GM18870 (cell line): ENCODE measurements around the gene GRIK3.

Experiments
- ATAC-seq: cut with Tn5 transposase; IDR thresholded peaks from one replicate; pipeline ENCODE4 v1.9.1; 2021; ENCODE audit warnings: moderate library complexity; ENCODE audit not compliant: unreplicated experiment

Gene GRIK3

DNA sequence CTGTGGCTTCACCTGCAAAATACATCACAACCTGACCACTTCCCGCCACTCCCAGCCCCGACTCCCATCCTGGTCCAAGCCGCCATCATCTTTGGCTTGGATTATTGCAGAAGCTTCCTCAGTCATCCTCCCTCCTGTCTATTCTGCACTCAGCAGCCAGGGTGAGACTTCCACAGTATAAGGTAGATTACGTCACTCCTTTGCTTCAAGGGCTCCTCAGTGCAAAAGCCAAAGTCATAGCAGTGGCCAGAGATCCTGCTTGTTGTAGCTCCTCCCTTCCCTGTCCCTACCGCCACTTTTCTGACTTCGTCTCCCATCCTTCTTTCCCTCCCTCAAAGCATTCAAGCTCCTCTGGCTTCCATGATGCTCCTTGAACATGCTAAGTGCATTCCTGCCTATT, 152.8 kb downstream of the GRIK3 start:
- ATAC-seq: no peak

DNA sequence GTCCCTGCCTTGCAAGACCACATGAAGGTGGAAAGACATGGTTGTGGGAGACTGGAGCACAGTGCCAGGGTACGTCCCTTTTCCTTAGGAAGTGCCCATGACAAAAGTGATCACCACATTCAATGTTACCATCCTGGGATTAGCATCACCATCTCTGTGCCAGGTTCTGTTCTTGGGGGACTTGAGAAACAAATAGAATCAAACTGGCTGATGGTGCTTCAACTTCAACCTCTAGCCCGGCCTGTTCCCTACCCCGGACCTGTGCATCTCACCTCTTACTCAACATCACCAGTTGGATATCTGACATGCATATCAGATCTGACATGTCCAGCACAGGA, 153.3 kb downstream of the GRIK3 start:
- ATAC-seq: no peak

DNA sequence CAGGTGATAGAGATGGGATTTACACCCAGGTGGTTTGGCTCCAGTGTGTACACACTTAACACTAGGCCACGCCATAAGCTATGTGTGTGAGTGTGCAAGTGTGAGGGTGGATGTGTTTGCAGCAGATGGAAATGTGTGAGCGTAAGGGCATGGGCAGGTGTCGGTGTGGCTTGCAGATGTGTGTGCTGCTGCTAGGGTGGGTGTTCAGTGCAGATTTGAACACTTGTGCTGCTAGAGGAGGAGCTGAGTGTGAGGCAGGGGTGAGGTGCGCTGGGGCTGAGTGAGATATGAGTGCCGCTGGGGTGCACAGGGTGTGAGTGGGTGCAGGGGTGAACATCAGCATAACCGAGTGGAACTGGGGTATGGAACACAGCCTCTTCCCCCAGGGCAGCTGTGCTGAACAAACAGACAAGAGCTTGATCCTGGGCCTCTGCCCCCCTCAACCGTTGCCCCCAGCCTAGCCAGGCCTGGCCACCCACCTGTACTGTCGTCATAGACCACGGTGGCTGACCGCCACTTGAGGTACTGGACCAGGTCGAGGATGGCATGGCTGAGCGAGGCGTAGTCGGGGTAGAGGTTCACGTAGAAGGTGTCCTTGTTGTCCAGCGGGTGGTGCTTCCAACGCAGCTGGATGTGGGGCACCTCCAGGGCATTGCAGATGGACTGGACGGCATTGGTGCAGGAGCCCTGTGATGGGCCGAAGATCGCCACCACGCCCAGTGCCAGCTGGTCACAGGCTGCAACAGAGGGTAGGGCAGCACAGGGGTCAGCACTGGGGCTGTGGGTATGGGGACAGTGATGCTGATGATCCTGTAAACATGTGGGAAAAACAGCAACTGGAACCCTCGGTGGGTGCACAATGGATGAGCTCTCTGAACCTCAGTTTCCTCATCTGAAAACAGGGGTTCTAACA, 153.9 kb downstream of the GRIK3 start:
- ATAC-seq: no peak

DNA sequence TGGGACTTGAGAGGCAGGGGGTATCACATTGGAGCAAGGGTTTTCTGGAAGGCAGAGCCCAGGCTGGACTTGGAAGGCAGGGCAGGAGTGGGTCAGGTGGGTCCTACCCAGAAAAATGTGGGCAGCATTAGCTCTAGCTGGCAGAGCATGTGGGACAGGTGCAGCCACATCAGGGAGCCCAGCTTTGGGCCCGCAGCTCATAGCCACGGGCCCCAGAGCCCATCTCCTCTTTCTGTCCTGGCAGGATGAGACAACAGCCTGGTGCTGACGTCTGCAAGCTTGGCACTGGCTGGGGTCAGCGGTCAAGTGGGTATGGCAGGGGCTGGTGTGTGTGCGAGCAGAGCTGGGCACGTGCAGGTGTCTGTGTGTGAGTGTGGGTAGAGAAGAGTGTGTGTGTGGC, 154.7 kb downstream of the GRIK3 start:
- no peak for ATAC-seq

DNA sequence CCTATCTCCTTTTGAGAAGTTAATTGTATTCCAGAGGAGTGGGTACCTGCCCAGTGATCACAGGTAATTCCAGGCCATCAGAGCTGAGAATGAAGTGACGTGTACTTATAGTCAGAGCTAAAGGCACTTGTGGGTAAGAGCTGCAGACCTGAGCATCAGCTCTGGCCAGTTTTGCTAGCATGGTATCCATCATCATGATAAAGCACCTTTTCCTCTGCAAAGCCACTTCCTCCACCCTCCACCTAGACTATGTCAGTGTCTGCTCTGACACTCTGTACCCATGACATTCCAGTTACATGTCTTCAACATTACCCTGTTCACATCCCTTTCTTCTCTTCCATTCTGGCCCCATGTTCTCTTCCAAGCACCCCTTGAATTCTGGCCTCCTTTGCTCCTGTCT, 157.3 kb downstream of the GRIK3 start:
- no peak for ATAC-seq

DNA sequence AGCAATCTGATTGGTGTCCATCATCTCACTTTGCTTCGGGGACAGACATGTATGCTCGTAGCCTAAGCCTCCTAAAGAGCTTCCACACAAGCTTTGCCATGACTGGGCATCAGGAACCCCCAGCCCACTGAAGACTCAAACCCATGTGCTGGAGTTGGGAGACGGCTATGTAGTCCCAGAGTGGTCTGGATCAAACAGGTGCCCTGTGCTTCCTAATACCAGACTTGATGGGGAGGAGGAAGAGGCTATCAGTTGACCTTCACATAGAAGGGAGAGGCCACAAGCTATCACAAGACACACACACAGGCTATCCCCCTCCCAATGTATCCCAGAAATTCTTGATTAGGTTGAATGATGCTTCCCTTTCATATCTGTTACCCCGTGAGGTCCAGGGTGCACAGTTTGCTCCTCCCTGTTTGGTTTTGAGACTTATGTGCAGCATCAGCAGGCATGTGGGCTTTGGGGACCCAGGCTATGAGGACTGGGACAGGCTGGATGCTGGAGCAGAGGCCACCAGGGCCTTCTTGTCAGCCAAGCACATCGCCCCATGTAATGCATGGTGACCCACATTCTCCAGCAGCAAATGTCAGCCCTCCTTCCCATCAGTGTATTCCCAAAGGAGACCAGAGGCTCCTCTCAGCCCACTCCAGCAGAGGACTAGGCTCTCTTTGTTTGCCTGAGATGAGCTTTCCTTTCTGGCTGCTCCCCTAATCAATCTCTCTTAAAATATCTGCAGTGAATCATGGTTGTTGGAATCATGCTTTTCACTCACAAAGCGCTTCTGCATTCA, 159.8 kb downstream of the GRIK3 start:
- no peak for ATAC-seq

DNA sequence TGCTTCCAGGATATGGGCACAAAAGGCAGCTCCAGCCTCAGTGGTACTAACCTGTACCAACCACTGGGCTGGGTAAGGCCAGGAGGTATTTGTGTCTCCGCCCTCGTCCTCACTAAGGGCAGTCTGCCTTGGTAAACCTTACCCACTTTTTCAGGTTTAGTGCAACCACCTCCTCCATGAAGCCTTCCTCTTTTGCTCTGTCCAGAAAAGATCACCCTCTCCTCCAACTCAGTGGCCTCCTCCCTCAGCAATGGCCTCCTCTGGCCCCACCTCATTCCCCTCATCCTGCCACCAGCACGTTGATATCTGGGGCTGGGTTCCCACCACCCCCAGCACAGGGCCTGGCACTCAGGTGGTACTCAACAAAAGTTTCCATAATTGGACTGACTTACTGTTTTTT, 161.5 kb downstream of the GRIK3 start:
- no peak for ATAC-seq

DNA sequence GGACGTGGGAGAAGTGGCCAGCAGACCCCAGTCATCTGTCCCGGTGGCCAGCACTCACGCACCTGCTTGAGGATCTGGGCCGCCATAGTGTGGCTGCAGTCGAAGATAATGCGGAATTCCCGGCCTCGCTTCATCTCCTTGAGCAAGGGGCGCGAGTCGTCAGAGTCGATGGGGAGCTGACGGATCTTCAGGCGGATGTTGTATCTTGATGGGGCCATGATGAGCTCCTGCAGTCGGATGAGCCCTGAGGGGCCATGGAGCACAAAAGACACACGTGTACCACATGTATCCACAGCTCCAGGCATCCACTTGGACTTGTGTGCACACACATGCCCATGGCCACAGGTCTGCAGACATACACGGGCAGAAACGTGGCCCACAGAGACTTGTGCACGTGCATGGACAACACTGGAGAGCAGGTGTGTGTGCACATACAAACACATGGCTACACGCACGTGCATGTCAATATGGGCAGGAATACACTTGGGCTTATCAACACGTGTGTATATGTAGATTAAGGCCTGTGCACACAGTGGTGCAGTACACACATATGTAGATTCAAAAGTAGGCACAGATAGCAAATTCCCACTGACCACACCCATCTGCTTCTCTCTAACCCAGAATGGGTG, 162.1 kb downstream of the GRIK3 start:
- ATAC-seq: no peak

DNA sequence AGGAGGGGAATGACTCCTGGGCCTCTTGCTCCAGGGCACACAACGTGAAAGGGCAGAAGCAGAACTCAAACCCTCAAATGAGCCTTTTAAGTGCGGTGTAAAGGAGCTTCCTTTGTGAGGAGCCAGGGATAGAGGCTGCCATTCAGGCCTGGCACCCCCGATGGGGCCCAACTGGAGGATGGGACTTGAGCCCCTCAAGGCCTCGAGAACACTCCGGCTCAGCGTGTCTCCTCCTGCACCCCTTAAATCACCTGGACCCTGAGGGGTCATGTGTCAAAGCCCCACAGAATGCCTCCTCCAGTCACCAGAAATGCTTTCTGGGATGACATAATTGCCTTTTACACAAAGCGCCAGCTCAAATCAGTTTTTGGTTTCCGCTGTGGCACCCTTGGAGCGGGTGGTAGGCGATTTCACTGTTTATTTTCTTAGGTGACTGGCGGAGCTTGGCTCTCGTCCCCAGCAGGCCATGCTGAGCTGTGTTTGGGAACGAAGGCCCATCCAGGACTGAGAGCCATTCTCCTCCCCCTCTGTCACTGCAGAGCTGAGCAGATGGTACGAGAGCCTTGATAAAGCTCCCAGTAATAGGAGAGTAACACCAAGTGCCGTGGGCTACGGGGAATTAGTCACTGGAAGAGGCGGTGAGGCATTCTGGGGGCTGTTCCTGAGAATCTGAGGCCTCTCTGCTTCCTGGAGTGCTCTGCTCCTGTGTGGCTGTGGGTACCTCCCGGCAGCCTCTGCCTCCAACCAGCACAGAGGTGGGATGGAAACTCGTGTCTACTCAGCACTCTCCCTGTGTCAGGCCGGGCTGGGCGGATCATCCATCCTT, 163.0 kb downstream of the GRIK3 start:
- ATAC-seq: no peak

DNA sequence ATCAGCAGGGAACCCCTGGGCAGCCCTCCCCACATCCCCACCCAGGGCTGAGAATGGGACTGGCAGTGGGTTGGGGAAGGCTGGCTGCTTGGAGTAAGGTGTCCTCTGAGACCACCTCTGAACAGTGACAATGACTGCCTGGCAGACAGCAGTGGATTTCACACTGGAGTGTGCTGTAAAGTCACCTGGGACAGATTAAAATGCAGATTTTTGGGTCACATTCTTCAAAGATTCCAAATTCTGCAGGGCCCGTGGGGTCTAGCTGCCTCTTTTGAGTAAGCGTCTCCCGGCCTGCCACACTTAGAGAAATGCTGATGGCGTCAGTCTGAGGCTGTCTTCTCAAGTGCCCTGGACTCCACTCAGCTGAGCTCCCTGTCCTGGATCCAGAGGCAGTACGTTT, 164.5 kb downstream of the GRIK3 start:
- no peak for ATAC-seq

DNA sequence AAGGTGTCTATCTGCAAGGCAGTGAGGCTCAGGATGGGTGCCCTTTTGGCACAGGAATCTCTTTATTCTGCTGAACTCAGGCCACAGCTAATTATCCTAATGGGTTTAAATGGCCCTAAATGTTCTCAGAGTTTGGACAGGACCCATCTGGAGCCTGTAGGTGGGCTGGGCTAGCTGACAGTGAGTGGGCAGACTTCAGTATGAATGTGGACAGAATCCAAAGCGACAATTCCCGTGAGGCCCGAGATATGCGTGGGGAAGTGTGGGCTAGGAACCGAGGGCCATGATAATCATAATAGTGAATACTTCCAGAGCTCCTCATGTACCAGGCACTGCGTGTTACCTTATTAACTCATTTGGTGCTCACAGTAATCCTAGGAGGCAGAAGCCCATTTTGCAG, 165.3 kb downstream of the GRIK3 start:
- no peak for ATAC-seq

DNA sequence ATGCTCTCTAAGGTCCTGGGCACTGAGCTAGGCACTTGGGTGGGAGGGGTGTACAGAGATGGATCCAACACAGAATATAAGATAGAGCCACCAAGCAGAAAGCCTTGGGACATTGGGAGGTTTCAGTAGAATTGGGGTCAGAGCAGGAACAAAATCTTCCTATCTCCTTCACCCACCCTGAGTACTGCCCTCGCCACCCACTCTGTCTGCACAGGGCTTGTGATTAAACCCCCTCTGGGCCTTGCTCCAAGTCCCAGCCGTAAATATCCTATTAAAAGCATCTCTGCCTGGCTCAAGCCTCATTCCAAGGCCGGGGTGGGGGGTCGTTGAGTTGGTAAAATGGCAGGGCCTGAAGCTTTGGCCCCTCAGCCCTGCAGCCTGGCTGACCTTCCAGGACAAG, 166.7 kb downstream of the GRIK3 start:
- no peak for ATAC-seq

DNA sequence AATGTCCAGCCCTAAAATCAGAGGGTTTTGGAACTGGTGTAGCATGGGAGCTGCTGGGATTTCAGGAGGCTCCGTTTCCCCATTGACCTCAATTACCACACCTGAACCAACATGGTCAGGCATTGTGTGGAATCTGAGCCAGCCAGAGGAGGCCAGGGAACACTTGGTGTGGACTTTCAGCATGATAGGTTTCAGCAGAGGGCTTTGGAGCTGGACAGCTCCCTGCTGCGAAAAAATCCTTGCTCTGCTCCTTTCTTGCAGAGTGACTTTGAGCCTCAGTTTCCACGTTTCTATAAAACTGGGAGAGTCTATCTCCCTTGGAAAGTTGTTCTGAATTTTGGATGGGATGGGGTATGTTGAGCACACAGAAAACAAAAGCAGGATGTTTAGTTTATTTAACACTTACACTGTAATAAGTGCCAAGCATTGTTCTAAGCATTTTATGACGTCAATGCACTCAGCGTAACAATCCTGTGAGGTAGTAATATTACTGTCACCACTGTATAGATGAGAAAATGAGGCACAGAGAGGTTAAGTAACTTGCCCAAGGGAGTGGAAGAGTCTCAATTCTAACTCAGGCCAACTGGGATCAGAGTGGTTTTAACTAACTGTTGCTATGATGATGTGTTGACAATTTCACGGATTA, 168.0 kb downstream of the GRIK3 start:
- no peak for ATAC-seq

DNA sequence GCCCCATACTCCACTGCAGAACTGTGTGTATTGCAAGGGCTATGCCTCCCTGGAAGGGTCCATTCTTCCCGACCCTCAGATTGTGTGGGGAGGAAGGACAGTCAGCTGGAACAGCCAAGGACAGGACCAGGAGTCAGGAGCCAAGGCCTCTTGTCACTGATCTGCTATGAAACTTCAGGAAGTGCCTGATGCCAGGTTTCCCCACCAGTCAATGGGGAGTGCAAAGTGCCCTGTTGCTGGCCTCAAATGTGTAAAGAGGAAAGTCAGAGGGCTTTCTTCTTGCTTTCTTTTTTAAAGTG, 168.8 kb downstream of the GRIK3 start:
- no peak for ATAC-seq

DNA sequence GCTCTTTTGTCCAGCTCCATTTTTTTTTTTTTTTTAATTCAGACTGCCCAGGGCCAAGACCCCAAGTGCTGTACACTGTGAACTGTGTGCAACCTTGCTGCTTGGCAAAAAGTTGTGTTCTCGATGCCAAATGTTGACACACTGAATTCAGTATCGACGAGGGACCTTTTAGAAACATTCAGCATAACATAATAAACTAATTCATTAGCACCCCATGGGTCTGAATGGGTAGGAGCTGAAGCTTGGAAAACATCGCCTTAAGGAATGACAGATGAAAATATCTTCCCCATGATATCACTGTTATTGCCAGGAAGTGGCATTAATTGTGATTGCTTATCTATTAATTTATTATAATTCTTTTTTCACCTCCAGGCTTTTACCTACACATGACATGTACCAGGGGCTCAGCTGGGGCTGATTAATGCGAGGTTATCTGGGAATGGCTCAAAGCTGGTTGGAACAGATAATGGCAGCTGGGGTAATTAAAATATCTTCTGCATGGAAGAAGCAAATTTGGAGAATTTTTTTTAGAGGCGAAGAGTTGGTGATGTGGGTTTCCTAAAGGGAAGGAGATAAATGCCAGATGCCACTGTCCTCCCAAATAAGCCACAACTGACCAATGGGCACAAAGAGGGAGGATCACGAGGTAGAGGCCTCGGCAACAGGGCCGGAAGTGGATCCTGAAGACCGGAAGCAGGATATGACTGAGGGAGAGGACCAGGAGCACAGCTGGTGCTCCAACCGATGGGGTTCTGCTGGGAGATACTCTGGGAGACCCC, 169.3 kb downstream of the GRIK3 start:
- no peak for ATAC-seq

DNA sequence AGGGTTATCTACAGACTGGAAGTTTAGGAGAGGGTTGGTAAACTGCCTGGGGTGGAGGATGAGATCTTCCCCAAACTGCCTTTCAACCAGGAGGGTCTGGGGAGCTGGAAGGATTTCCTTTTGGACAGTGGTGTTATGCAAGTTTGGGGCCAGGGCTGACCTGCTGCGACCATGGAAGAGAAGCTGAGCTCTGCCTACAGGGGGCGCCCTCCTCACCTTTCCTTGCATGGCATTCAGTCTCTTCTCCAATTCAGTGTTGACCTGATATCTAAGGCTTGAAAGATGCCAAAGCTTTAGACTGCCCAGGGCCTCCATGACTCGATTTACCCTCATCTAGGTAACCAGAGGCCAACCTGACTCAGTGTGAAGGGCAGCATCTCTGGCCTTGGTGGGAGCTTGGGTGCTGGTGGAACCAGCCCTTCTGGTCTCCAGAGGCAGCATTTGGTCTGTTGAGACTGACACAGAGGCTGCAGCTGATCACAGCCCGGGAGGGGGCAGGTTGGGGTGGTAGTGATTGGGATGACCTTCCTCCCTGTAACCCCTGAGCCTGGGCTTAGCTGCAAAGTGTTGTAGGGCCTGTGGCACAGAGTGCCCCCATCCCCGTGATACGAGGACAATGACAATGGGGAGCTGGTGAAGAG, 170.0 kb downstream of the GRIK3 start:
- no peak for ATAC-seq

DNA sequence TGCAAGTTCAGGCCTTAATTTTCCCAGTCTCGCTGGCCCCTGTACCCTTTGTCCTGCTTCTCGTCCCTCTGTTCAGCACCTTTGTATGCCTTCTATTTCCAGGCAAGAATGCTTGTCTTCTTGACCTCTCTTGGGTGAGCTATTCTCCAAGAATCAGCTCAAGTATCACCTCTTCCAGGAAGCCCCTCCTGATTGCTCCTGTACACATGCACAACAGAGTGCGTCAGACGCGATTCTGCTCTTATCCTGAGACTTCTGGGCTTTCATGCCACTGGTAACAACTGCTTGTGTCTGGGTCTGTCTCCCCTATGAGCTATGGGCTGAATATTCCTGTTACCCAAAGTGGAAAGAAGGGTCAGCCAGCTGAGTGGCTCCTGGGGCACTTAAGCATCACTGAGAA, 170.8 kb downstream of the GRIK3 start:
- ATAC-seq: no peak

DNA sequence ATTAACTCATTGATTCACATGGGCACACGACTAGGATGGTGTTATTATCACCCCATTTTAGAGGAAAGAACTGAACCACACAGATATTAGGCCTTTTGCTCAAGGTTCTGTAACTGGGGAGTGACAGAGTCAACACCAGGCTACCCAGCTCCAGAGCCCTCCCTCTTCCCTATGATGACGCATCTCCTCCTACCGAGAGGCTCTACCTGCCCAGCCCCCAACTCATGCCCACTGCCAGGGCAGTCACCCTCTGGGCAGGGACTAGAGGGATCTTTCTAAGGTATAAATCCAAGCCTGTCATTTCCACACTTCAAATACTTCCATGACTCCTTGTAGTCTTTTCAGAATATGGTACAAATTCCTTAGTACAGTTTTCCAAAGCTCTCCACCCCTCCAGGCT, 171.3 kb downstream of the GRIK3 start:
- no peak for ATAC-seq

DNA sequence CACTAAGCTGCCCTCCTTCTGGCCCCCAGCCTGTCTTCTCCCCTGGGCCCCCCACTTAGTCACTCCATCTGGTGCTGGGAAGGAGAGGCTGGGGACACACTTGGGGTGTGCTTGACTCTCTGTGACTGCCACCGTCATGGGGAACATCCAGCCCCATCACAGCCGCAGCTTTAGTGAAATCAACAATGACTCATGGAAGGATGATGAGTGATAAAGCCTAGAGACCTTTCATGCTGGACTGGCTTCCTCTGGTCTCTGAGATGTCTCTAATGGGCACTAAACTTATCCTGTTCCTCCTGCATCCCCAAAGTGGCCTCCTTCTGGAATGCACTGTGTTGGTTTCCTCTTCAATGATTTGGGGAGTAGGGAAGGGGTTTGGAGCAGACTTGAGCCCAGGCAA, 172.9 kb downstream of the GRIK3 start:
- ATAC-seq: no peak

DNA sequence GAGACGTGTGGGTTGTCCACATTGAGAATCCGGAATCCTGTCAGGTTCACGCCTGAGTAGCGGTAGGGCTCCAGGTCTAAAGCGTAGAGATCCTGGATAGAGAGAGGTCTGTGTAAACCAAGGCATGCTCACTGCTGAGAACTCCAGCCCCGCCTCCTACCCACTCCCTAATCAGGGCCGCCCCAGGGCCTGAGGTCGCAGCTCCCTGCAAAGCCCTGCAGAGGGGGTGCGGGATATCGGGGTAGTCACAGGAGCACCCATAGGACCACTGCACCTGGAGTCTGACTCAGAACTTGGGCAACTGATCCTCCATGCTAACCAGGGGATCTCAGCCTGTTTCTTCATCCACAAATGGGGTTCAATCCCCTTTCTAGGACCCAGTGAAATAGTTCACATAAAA, 174.4 kb downstream of the GRIK3 start:
- no peak for ATAC-seq
